ENCODE results near the gene KDM2A. TPM values are rescaled to one million over a fixed set of nuclear protein-coding genes. Genes with fewer than 3 reads are reported as not detected.

KDM2A gene
- total RNA-seq, 1 donor from 2014 or later: 70.4 TPM

GRCh38 chr11:67280788-67281551 is 161.9 kb downstream of the KDM2A start:
- no peak overlapping the region for H3K4me3 ChIP-seq (ENCODE audit: insufficient read depth, low read depth, low read length)
- H3K79me2 ChIP-seq (ENCODE audit: insufficient read depth, low read length): peaks cover 17% of the 10 kb centered on the region
- H4K20me1 ChIP-seq (ENCODE audit: insufficient read depth, low read length): no peaks in the 10 kb centered on the region
- no peaks in the 10 kb centered on the region for H3K4me1 Mint-ChIP-seq (ENCODE audit: low read depth, unreplicated experiment)
- H3K27ac ChIP-seq (ENCODE audit: low read depth, low read length): no peak overlapping the region
- no peaks in the 10 kb centered on the region for H3K9me3 ChIP-seq (ENCODE audit: insufficient read depth, low read depth, low read length)
- DNase-seq (ENCODE audit: low read depth): no peak
- H3K9me3 Mint-ChIP-seq (ENCODE audit: unreplicated experiment): no peaks in the 10 kb centered on the region
- peaks cover 9% of the 10 kb centered on the region for H3K4me1 ChIP-seq (ENCODE audit: insufficient read depth, low read length)
- no peak overlapping the region for H3K4me2 ChIP-seq (ENCODE audit: low read length)
- H3K4me3 Mint-ChIP-seq (ENCODE audit: unreplicated experiment): no peak overlapping the region
- no peaks in the 10 kb centered on the region for H3K27me3 Mint-ChIP-seq (ENCODE audit: low read depth, unreplicated experiment)
- H2AFZ ChIP-seq (ENCODE audit: low read depth, low read length): no peak overlapping the region
- H3K27me3 ChIP-seq (ENCODE audit: insufficient read depth, low read length): no peaks in the 10 kb centered on the region
- no peak overlapping the region for H3K27ac Mint-ChIP-seq (ENCODE audit: unreplicated experiment)
- no peak for TF ChIP-seq EZH2 (IDR thresholded peaks at IDR 0.05; ENCODE audit: insufficient read depth, low read length)
- TF ChIP-seq, protein P1, sequence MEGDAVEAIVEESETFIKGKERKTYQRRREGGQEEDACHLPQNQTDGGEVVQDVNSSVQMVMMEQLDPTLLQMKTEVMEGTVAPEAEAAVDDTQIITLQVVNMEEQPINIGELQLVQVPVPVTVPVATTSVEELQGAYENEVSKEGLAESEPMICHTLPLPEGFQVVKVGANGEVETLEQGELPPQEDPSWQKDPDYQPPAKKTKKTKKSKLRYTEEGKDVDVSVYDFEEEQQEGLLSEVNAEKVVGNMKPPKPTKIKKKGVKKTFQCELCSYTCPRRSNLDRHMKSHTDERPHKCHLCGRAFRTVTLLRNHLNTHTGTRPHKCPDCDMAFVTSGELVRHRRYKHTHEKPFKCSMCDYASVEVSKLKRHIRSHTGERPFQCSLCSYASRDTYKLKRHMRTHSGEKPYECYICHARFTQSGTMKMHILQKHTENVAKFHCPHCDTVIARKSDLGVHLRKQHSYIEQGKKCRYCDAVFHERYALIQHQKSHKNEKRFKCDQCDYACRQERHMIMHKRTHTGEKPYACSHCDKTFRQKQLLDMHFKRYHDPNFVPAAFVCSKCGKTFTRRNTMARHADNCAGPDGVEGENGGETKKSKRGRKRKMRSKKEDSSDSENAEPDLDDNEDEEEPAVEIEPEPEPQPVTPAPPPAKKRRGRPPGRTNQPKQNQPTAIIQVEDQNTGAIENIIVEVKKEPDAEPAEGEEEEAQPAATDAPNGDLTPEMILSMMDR (IDR thresholded peaks at IDR 0.05; ENCODE audit: insufficient read depth, low read depth, low read length): no peak
- H3K9ac ChIP-seq (ENCODE audit: low read length): no peak overlapping the region
- FAIRE-seq: no peak
- peaks cover 11% of the 10 kb centered on the region for H3K36me3 ChIP-seq (ENCODE audit: insufficient read depth, low read length)
- peaks cover 2% of the 10 kb centered on the region for H3K36me3 Mint-ChIP-seq (ENCODE audit: low read depth, unreplicated experiment)

DNA sequence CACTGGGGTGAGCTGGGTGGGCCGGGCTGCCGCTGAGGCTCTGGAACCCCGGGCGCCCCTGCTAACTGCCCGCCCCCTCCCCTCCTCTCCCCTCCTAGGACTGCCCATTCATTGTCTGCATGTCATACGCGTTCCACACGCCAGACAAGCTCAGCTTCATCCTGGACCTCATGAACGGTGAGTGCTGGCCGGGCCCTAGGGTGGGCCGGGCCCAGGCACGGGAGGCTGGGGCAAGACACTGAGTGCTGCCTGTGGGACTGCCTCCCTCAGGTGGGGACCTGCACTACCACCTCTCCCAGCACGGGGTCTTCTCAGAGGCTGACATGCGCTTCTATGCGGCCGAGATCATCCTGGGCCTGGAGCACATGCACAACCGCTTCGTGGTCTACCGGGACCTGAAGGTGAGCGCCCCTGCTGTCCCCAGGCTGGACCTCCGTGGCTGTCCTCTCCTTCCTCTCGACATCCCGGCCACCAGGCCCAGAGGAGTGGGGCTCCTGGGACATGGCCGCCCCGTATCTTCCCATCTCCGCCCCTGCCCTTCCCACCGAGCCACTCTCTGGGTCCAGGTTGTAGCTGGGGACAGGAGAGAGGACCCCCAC is 162.6 kb downstream of the KDM2A start:
- no peak for FAIRE-seq
- Mint-ChIP-seq H3K4me3 (ENCODE audit: unreplicated experiment) (no peak overlapping the region), H3K36me3 (ENCODE audit: low read depth, unreplicated experiment) (peaks cover 2% of the 10 kb centered on the region), H3K9me3 (ENCODE audit: unreplicated experiment) (no peaks in the 10 kb centered on the region), H3K27ac (ENCODE audit: unreplicated experiment) (no peak overlapping the region), H3K4me1 (ENCODE audit: low read depth, unreplicated experiment) (no peaks in the 10 kb centered on the region), H3K27me3 (ENCODE audit: low read depth, unreplicated experiment) (no peaks in the 10 kb centered on the region)
- Histone ChIP-seq H3K4me3 (ENCODE audit: insufficient read depth, low read depth, low read length) (no peak overlapping the region), H3K36me3 (ENCODE audit: insufficient read depth, low read length) (peaks cover 11% of the 10 kb centered on the region), H3K4me2 (ENCODE audit: low read length) (no peak overlapping the region), H3K27ac (ENCODE audit: low read depth, low read length) (no peak overlapping the region), H4K20me1 (ENCODE audit: insufficient read depth, low read length) (no peaks in the 10 kb centered on the region), H3K27me3 (ENCODE audit: insufficient read depth, low read length) (no peaks in the 10 kb centered on the region), H3K9me3 (ENCODE audit: insufficient read depth, low read depth, low read length) (no peaks in the 10 kb centered on the region), H3K4me1 (ENCODE audit: insufficient read depth, low read length) (peaks cover 7% of the 10 kb centered on the region), H3K9ac (ENCODE audit: low read length) (no peak overlapping the region), H2AFZ (ENCODE audit: low read depth, low read length) (no peak overlapping the region), H3K79me2 (ENCODE audit: insufficient read depth, low read length) (peaks cover 10% of the 10 kb centered on the region)
- no peak for DNase-seq (ENCODE audit: low read depth)
- TF ChIP-seq, protein P1 (IDR thresholded peaks at IDR 0.05; ENCODE audit: insufficient read depth, low read depth, low read length): no peak
- no peak for TF ChIP-seq EZH2 (IDR thresholded peaks at IDR 0.05; ENCODE audit: insufficient read depth, low read length)

Data from astrocyte (in vitro differentiated cells and primary cell).